HEK293T (cell line): ENCODE data around the gene IDH2.

ENCODE experiments used
- ARNT ChIP-seq: fragments of 450-650 bp; IDR thresholded peaks from 2 replicates; pipeline ENCODE4 v1.6.1; 2017; ENCODE audit warnings: mild to moderate bottlenecking
- BHLHE40 ChIP-seq: fragments of 450-650 bp; IDR thresholded peaks from 2 replicates; pipeline ENCODE4 v1.6.1; 2016; ENCODE audit warnings: mild to moderate bottlenecking, moderate library complexity, borderline replicate concordance
- CTBP1 ChIP-seq: fragments of 450-650 bp; IDR thresholded peaks from 2 replicates; pipeline ENCODE4 v1.6.1; 2016; ENCODE audit warnings: borderline replicate concordance
- ELF4 ChIP-seq: fragments of 450-650 bp; IDR thresholded peaks from 2 replicates; pipeline ENCODE4 v1.6.1; 2017; ENCODE audit warnings: antibody characterized with exemption
- FOXA1 ChIP-seq: fragments of 450-650 bp; IDR thresholded peaks from 2 replicates; pipeline ENCODE4 v1.6.1; 2016; ENCODE audit warnings: mild to moderate bottlenecking
- FOXK2 ChIP-seq: fragments of 450-650 bp; IDR thresholded peaks from 2 replicates; pipeline ENCODE4 v1.6.1; 2016; ENCODE audit warnings: mild to moderate bottlenecking
- FOXM1 ChIP-seq: fragments of 450-650 bp; IDR thresholded peaks from 2 replicates; pipeline ENCODE4 v1.6.1; 2017; ENCODE audit warnings: mild to moderate bottlenecking, borderline replicate concordance
- HDGF ChIP-seq: fragments of 450-650 bp; IDR thresholded peaks from 2 replicates; pipeline ENCODE4 v1.6.1; 2017; ENCODE audit warnings: antibody characterized with exemption, borderline replicate concordance
- L3MBTL2 ChIP-seq: fragments of 450-650 bp; conservative IDR thresholded peaks from 2 replicates; pipeline ENCODE4 v1.6.1; 2016; ENCODE audit warnings: mild to moderate bottlenecking
- NFRKB ChIP-seq: fragments of 450-650 bp; IDR thresholded peaks from 2 replicates; pipeline ENCODE4 v1.6.1; 2016; ENCODE audit warnings: mild to moderate bottlenecking, moderate library complexity
- SP1 ChIP-seq: fragments of 450-650 bp; IDR thresholded peaks from 2 replicates; pipeline ENCODE4 v1.6.1; 2017
- SUZ12 ChIP-seq: fragments of 450-650 bp; IDR thresholded peaks from 2 replicates; pipeline ENCODE4 v1.6.1; 2016; ENCODE audit warnings: mild to moderate bottlenecking
- TARDBP ChIP-seq: fragments of 450-650 bp; IDR thresholded peaks from 2 replicates; pipeline ENCODE4 v1.6.1; 2016
- TF ChIP-seq, protein P1 (sequence below): fragments of 450-650 bp; IDR thresholded peaks from 2 replicates; pipeline ENCODE4 v1.6.1; 2016

DNA sequence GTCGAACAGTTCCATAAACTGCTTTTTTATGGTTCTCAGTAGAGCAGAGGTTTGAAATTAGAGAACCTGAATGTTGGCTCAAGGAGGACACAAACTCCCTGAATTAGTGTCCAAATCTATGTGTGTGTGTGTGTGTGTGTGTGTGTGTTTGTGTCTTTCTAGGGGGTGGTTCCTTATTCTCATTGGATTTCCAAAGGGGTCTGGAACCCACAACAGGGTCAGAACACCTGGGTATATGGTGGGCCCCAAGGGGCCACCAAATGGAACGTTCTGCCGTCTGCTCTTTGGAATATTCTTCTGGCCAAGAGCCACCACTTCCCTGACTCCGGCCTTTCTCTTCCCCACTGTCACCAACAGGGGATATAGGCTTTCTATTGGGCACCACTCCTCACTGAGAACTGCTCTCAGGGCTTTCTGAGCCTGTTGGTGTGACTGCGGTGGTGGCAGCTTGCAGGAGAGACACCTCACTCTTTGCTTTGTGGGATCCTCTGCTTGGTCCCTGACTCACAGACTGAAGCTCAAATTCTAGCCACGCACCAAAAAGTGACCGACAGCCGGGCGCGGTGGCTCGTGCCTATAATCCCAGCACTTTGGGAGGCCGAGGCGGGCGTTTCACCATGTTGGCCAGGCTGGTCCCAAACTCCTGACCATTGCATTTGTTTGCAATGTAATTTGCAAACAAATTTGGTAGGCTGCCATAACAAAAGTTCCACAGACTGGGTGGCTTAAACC lies 47.5 kb upstream of the IDH2 start:
- TF ChIP-seq FOXA1 = no peak
- no peak for TF ChIP-seq SP1
- no peak for TF ChIP-seq ARNT
- no peak for TF ChIP-seq ELF4
- TF ChIP-seq BHLHE40 = no peak
- TF ChIP-seq HDGF = no peak
- TF ChIP-seq NFRKB = no peak
- TF ChIP-seq CTBP1 = no peak
- no peak for TF ChIP-seq FOXM1
- no peak for TF ChIP-seq SUZ12
- TF ChIP-seq L3MBTL2 = no peak
- TF ChIP-seq TARDBP = no peak
- no peak for TF ChIP-seq FOXK2
- TF ChIP-seq, protein P1, sequence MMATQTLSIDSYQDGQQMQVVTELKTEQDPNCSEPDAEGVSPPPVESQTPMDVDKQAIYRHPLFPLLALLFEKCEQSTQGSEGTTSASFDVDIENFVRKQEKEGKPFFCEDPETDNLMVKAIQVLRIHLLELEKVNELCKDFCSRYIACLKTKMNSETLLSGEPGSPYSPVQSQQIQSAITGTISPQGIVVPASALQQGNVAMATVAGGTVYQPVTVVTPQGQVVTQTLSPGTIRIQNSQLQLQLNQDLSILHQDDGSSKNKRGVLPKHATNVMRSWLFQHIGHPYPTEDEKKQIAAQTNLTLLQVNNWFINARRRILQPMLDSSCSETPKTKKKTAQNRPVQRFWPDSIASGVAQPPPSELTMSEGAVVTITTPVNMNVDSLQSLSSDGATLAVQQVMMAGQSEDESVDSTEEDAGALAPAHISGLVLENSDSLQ = no peak
